Measurements from ENCODE around the gene NSMCE4A. TPM values are rescaled to one million over a fixed set of nuclear protein-coding genes. Genes with fewer than 3 reads are reported as not detected.

Gene NSMCE4A
- total and polyA plus RNA-seq, 9 of the 15 experiments (the other 6 are each of a cell fraction or from before 2014, with no cell fraction given), result 8.4 to 88.5 (median 46.4) TPM

GRCh38 chr10:121927841-121928527 is 47.0 kb downstream of the NSMCE4A start, which contains the start of gene ATE1 (continued):
- no peak for TF ChIP-seq RREB1 (CRISPR knock-in tag; IDR thresholded peaks at IDR 0.05)
- no peak for TF ChIP-seq NR2C1 (IDR thresholded peaks at IDR 0.05)
- TF ChIP-seq NR2C1 (tag; IDR thresholded peaks at IDR 0.05), result 0 out of 2 replicates have a peak, but pooled peaks have one; percentile 31
- no peak for TF ChIP-seq GTF2F1 (IDR thresholded peaks at IDR 0.05; ENCODE audit: low read depth, low read length)
- TF ChIP-seq KLF6 (CRISPR knock-in tag; IDR thresholded peaks at IDR 0.05; ENCODE audit: borderline replicate concordance), result no peak
- no peak for TF ChIP-seq ZNF655 (CRISPR knock-in tag; IDR thresholded peaks at IDR 0.05)
- TF ChIP-seq MECOM (CRISPR knock-in tag; IDR thresholded peaks at IDR 0.05), result no peak
- no peak for TF ChIP-seq HNRNPH1 (optimal IDR thresholded peaks at IDR 0.05; ENCODE audit: low read depth, low read length)
- no peak for TF ChIP-seq THRB (CRISPR knock-in tag; conservative IDR thresholded peaks at IDR 0.05)
- TF ChIP-seq MITF (IDR thresholded peaks at IDR 0.05), result no peak
- TF ChIP-seq ZNF384 (IDR thresholded peaks at IDR 0.05; ENCODE audit: low read depth, low read length), result no peak
- no peak for TF ChIP-seq RUNX1 (IDR thresholded peaks at IDR 0.05; ENCODE audit: low read depth)
- TF ChIP-seq SETDB1 (IDR thresholded peaks at IDR 0.05; ENCODE audit: low read length), result no peak
- no peak for TF ChIP-seq FOXA3 (CRISPR knock-in tag; conservative IDR thresholded peaks at IDR 0.05 in 1 of 2, IDR thresholded peaks at IDR 0.05 in 1 of 2)
- TF ChIP-seq L3MBTL2 (IDR thresholded peaks at IDR 0.05), result peak; percentile 67
- TF ChIP-seq HMGXB4 (CRISPR knock-in tag; IDR thresholded peaks at IDR 0.05), result no peak
- TF ChIP-seq ZNF766 (CRISPR knock-in tag; conservative IDR thresholded peaks at IDR 0.05), result peak; percentile 68

Data from K562 (cell line).